ENCODE results near the gene UCP3.

The UCP3 gene

GRCh38 chr11:74018331-74019005 is 9.6 kb upstream of the UCP3 start:
- DNase-seq = no peak

- DNase-seq = no peak
Measured at GRCh38 chr11:74017631-74018030, 8.7 kb upstream of the UCP3 start.

- no peak for DNase-seq
Measured at GRCh38 chr11:74015919-74016684, 7.2 kb upstream of the UCP3 start.

- DNase-seq = no peak
Measured at GRCh38 chr11:74014880-74015279, 6.0 kb upstream of the UCP3 start.

GRCh38 chr11:74013141-74013540 is 4.3 kb upstream of the UCP3 start:
- DNase-seq = no peak

- DNase-seq = no peak
Measured at GRCh38 chr11:74012074-74012809, 3.4 kb upstream of the UCP3 start.

- peak; percentile 14 for DNase-seq
Measured at GRCh38 chr11:74011360-74012073, 2.6 kb upstream of the UCP3 start.

GRCh38 chr11:74010306-74011300 is 1.7 kb upstream of the UCP3 start:
- no peak for DNase-seq

- DNase-seq = no peak
Measured at GRCh38 chr11:74009675-74010305, 905 bp upstream of the UCP3 start.

- no peak for DNase-seq
Measured at GRCh38 chr11:74009230-74009547, 304 bp upstream of the UCP3 start.

GRCh38 chr11:74007691-74008372 is 1.1 kb downstream of the UCP3 start:
- no peak for DNase-seq

- DNase-seq = no peak
Measured at GRCh38 chr11:74006743-74007304, 2.1 kb downstream of the UCP3 start.

- DNase-seq = no peak
Measured at GRCh38 chr11:74005721-74006517, 3.0 kb downstream of the UCP3 start.

- peak; percentile 83 for DNase-seq
Measured at GRCh38 chr11:74004759-74005615, 3.9 kb downstream of the UCP3 start.

GRCh38 chr11:74004046-74004695 is 4.7 kb downstream of the UCP3 start:
- DNase-seq = no peak

GRCh38 chr11:74002832-74003231 is 6.1 kb downstream of the UCP3 start:
- no peak for DNase-seq

GRCh38 chr11:74001822-74002286 is 7.0 kb downstream of the UCP3 start:
- DNase-seq = no peak
